K562 (cell line): Measurements from ENCODE around the gene TTLL12. TPM values are rescaled to one million over a fixed set of nuclear protein-coding genes. Genes with fewer than 3 reads are reported as not detected.

Source experiments
- ATAC-seq: fragments of 200-7000 bp; cut with Tn5 transposase; 3 replicates; pipeline ENCODE4 v1.9.1; 2020; ENCODE audit warnings: moderate library complexity
- BruUV-seq: library from RNA; stranded (reverse); fragments of 400-500 nt; replicated peaks from 2 replicates; lab custom pipeline; 2021; lab: Mats Ljungman, UMichigan
- CTCF ChIA-PET: fragments of 300-600 bp; formaldehyde crosslinking; extraction: SDS; loops from one replicate; lab custom pipeline; 2021; ENCODE audit warnings: low intra/inter-chr PET ratio; lab: Yijun Ruan, JAX
- POLR2A ChIA-PET: fragments of 300-600, 350-650 bp; sonication (Branson Sonifier 250); formaldehyde crosslinking; extraction: SDS; loops from one replicate; lab custom pipeline; 2021; ENCODE audit warnings: antibody characterized with exemption, inconsistent platforms; lab: Yijun Ruan, JAX
- DNase-seq, 4 experiments: peaks; one replicate each; pipeline versions ENCODE4 v3.0.0 to v3.0.0-alpha.2; 2011 to 2018; ENCODE audit warnings: low spot score in 3 of 4, mixed read lengths in 3 of 4; ENCODE audit errors: extremely low read depth in 1 of 4
- FAIRE-seq: peaks from 2 replicates; lab custom pipeline; 2011; peaks lifted over from hg19 to GRCh38; lab: Jason Lieb, UNC
- H2AFZ ChIP-seq: 2 replicates; pipeline ENCODE4 v1.6.0; 2011; ENCODE audit warnings: low read depth, low read length, control low read depth, inconsistent platforms
- H3K27ac ChIP-seq: fragments of 200-600 bp; 3 replicates; pipeline ENCODE4 v1.8.0; 2011; ENCODE audit warnings: low read depth, mild to moderate bottlenecking, control low read depth, inconsistent platforms, low read length, moderate library complexity, mixed read lengths; ENCODE audit errors: extremely low read depth
- H3K27me3 ChIP-seq, 2 experiments: fragments of 300-600 bp in 1 of 2; 2 replicates in 1 of 2; 3 replicates in 1 of 2; pipeline versions ENCODE4 v1.6.0 to v1.8.0; 2011; ENCODE audit warnings: inconsistent platforms in 2 of 2, low read length in 2 of 2, mild to moderate bottlenecking in 1 of 2, mixed read lengths in 1 of 2, moderate library complexity in 1 of 2; ENCODE audit not compliant: control insufficient read depth in 2 of 2, insufficient read depth in 2 of 2
- H3K36me3 ChIP-seq: fragments of 300-600 bp; 3 replicates; pipeline ENCODE4 v1.8.0; 2011; ENCODE audit warnings: mild to moderate bottlenecking, low read length, inconsistent platforms; ENCODE audit not compliant: control insufficient read depth, insufficient read depth
- H3K4me1 ChIP-seq, 2 experiments: fragments of 200-600 bp in 1 of 2; replicated peaks in 1 of 2; 2 replicates in 1 of 2; 3 replicates in 1 of 2; pipeline versions ENCODE4 v1.5.1 to v1.8.0; 2011; ENCODE audit warnings: inconsistent platforms in 2 of 2, low read length in 2 of 2, mild to moderate bottlenecking in 1 of 2, mixed read lengths in 1 of 2, moderate library complexity in 1 of 2; ENCODE audit not compliant: control insufficient read depth in 2 of 2, insufficient read depth in 2 of 2
- H3K4me2 ChIP-seq: 2 replicates; pipeline ENCODE4 v1.6.1; 2011; ENCODE audit warnings: low read length, control low read depth, inconsistent platforms, mixed read lengths; ENCODE audit not compliant: insufficient read depth
- H3K4me3 ChIP-seq: fragments of 200-600 bp; sonication (generic), shearing (Covaris generic); 2 replicates; pipeline ENCODE4 v1.5.1; 2016; ENCODE audit warnings: control low read depth, inconsistent platforms
- H3K79me2 ChIP-seq: fragments of 200-600 bp; 3 replicates; pipeline ENCODE4 v1.8.0; 2011; ENCODE audit warnings: low read length, inconsistent platforms; ENCODE audit not compliant: control insufficient read depth, insufficient read depth
- H3K9ac ChIP-seq, 2 experiments: 2 replicates each; pipeline versions ENCODE4 v1.6.0 to v1.6.1; 2011; ENCODE audit warnings: low read depth in 2 of 2, low read length in 2 of 2, control low read depth in 1 of 2, inconsistent platforms in 1 of 2, mild to moderate bottlenecking in 1 of 2, mixed read lengths in 1 of 2; ENCODE audit not compliant: insufficient read depth in 1 of 2
- H3K9me1 ChIP-seq: one replicate; pipeline ENCODE4 v1.6.0; 2011; ENCODE audit warnings: inconsistent platforms, mild to moderate bottlenecking, low read length, moderate library complexity; ENCODE audit not compliant: control insufficient read depth, insufficient read depth
- H3K9me3 ChIP-seq: replicated peaks from 2 replicates; pipeline ENCODE4 v1.5.1; 2011; ENCODE audit warnings: low read depth, low read length, inconsistent platforms; ENCODE audit not compliant: control insufficient read depth, insufficient read depth
- H4K20me1 ChIP-seq: replicated peaks from 2 replicates; pipeline ENCODE4 v1.6.1; 2011; ENCODE audit warnings: low read length, inconsistent platforms, mixed read lengths; ENCODE audit not compliant: control insufficient read depth, insufficient read depth
- NCOA2 ChIP-seq, 2 experiments: fragments of 450-650 bp; IDR thresholded peaks; 2 replicates each; pipeline ENCODE4 v1.6.1; 2018; ENCODE audit warnings: mild to moderate bottlenecking in 2 of 2, moderate library complexity in 1 of 2; ENCODE audit not compliant: partially characterized antibody in 2 of 2
- RAD21 ChIP-seq, 2 experiments: fragments of 250-450 bp in 1 of 2; fragments of 450-650 bp in 1 of 2; sonication (Bioruptor Pico) in 1 of 2; formaldehyde crosslinking in 1 of 2; IDR thresholded peaks in 1 of 2; conservative IDR thresholded peaks in 1 of 2; 2 replicates each; pipeline versions ENCODE4 v1.4.0 to v1.8.0; 2020 to 2022; ENCODE audit warnings: mild to moderate bottlenecking in 2 of 2, moderate library complexity in 1 of 2
- SMARCE1 ChIP-seq: fragments of 450-650 bp; IDR thresholded peaks from 2 replicates; pipeline ENCODE4 v1.7.1; 2016; ENCODE audit warnings: mild to moderate bottlenecking
- SMC3 ChIP-seq: conservative IDR thresholded peaks from 2 replicates; pipeline ENCODE4 v1.6.1; 2011; ENCODE audit warnings: low read depth, low read length, improper control_type of control experiment; ENCODE audit not compliant: insufficient read depth
- WGBS: fragments of 100-300 bp; shearing (Covaris generic); methylation state at CpG from one replicate; pipeline ENCODE4 v1.1.6; 2016; ENCODE audit warnings: low coverage, mixed read lengths; ENCODE audit not compliant: insufficient coverage; ENCODE audit errors: missing lambda C conversion rate; 5-methylcytosine and 5-hydroxymethylcytosine counted together
- in situ Hi-C: fragments of 300-500 bp; cut with MboI; formaldehyde crosslinking; loops from 4 replicates; pipeline ENCODE4 v1.15.0; 2018; ENCODE audit warnings: inconsistent platforms, mixed read lengths
- intact Hi-C: fragments of 100-400 bp; cut with micrococcal nuclease; formaldehyde crosslinking; loops from 2 replicates; pipeline ENCODE4 v1.14.2; 2022
- polyA plus RNA-seq, 8 experiments: library from polyadenylated mRNA; depleted of rRNA in 4 of 8; stranded (reverse) in 5 of 8; unstranded in 3 of 8; fragments of >200 nt; fragmentation: Nextera tagmentation in 2 of 8; fragmentation: Illumina TruSeq in 1 of 8; extraction: Ambion mirVana in 2 of 8; extraction: Trizol in 1 of 8; gene quantifications; 2 replicates each; pipeline versions ENCODE4 v1.2.1 to v1.2.3, GENCODE V29; 2011 to 2014; ENCODE audit warnings: inconsistent platforms in 1 of 8, missing spikeins in 1 of 8
- total RNA-seq, 7 experiments: library from RNA; depleted of rRNA in 6 of 7; stranded (reverse); fragments of >200 nt in 6 of 7; fragmentation: Illumina TruSeq in 2 of 7; extraction: Trizol in 2 of 7; gene quantifications; 2 replicates each; pipeline versions ENCODE4 v1.2.1 to v1.2.3, GENCODE V29; 2011 to 2021; ENCODE audit warnings: low replicate concordance in 1 of 7
- TF ChIP-seq, protein P1 (sequence below): IDR thresholded peaks from 2 replicates; pipeline ENCODE4 v1.6.1; 2011; ENCODE audit warnings: borderline replicate concordance, low read depth, mild to moderate bottlenecking, moderate library complexity, low read length; ENCODE audit not compliant: insufficient read depth, poor library complexity, severe bottlenecking
- TF ChIP-seq, protein P2 (sequence below), 3 experiments: IDR thresholded peaks in 2 of 3; conservative IDR thresholded peaks in 1 of 3; 2 replicates each; pipeline ENCODE4 v1.5.1; 2011 to 2012; ENCODE audit warnings: low read length in 3 of 3, mild to moderate bottlenecking in 3 of 3, control low read depth in 2 of 3, improper control_type of control experiment in 1 of 3, inconsistent platforms in 1 of 3, low read depth in 1 of 3, mixed read lengths in 1 of 3, moderate library complexity in 1 of 3; ENCODE audit not compliant: insufficient read depth in 2 of 3

TTLL12 gene
- total and polyA plus RNA-seq, 9 of the 15 experiments (the other 6 are each of a cell fraction or from before 2014, with no cell fraction given), result 1.3 to 128 (median 43.0) TPM

DNA sequence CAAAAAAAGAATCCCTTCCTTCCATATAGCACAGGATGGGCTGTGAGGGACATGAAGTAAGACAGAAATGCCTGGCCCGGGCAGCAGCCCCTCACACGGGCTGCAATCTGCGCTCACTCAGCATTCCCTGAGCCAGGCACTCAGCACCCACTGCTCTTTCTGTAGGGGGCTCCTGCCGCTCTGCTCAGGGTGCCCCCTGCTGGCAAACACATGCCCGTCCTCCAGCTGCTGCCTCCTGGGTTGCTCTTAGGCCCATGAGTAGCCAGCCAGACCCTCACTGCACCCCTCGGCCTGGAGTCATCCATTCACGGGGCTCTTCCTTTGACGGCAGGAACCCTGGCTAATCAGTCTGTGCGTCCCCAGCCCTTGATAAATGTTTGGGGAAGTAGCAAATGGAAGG, 50.7 kb downstream of the TTLL12 start:
- in situ Hi-C loops, result no loop called here
- Histone ChIP-seq H4K20me1 (no peaks in the 10 kb centered on the region), H3K4me3 (no peak overlapping the region), H3K4me1 (no peaks in the 10 kb centered on the region), H3K9ac (no peak overlapping the region), H3K79me2 (peaks cover 7% of the 10 kb centered on the region; the same call in 1 of the 3 replicates), H3K9me3 (no peaks in the 10 kb centered on the region), H3K9me1 (no peaks in the 10 kb centered on the region), H3K27me3 (no peaks in the 10 kb centered on the region), H3K27ac (no peak overlapping the region), H2AFZ (no peak overlapping the region), H3K36me3 (peaks cover 88% of the 10 kb centered on the region), H3K4me2 (no peak overlapping the region)
- BruUV-seq, result no TSS peak
- WGBS, result 58% methylated on average over 6 of the region's 9 CpGs
- intact Hi-C loops, result no loop called here
- ChIA-PET CTCF (no interaction called here), POLR2A (no interaction called here)
- peak; percentile 29 to 49 (median 39) for DNase-seq
- TF ChIP-seq RAD21 (CRISPR knock-in tag; conservative IDR thresholded peaks at IDR 0.05 in 1 of 2, IDR thresholded peaks at IDR 0.05 in 1 of 2) (peak in 1 of 2 experiments; percentile 32; a peak in 2 of 4 replicates), SMC3 (peak; percentile 30; the same call in 1 of the 2 replicates), SMARCE1 (no peak), NCOA2 (IDR thresholded peaks at IDR 0.05; ENCODE audit: partially characterized antibody in 2 of 2) (no peak)
- TF ChIP-seq, protein P1, sequence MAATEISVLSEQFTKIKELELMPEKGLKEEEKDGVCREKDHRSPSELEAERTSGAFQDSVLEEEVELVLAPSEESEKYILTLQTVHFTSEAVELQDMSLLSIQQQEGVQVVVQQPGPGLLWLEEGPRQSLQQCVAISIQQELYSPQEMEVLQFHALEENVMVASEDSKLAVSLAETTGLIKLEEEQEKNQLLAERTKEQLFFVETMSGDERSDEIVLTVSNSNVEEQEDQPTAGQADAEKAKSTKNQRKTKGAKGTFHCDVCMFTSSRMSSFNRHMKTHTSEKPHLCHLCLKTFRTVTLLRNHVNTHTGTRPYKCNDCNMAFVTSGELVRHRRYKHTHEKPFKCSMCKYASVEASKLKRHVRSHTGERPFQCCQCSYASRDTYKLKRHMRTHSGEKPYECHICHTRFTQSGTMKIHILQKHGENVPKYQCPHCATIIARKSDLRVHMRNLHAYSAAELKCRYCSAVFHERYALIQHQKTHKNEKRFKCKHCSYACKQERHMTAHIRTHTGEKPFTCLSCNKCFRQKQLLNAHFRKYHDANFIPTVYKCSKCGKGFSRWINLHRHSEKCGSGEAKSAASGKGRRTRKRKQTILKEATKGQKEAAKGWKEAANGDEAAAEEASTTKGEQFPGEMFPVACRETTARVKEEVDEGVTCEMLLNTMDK, result peak; percentile 36
- TF ChIP-seq, protein P2, sequence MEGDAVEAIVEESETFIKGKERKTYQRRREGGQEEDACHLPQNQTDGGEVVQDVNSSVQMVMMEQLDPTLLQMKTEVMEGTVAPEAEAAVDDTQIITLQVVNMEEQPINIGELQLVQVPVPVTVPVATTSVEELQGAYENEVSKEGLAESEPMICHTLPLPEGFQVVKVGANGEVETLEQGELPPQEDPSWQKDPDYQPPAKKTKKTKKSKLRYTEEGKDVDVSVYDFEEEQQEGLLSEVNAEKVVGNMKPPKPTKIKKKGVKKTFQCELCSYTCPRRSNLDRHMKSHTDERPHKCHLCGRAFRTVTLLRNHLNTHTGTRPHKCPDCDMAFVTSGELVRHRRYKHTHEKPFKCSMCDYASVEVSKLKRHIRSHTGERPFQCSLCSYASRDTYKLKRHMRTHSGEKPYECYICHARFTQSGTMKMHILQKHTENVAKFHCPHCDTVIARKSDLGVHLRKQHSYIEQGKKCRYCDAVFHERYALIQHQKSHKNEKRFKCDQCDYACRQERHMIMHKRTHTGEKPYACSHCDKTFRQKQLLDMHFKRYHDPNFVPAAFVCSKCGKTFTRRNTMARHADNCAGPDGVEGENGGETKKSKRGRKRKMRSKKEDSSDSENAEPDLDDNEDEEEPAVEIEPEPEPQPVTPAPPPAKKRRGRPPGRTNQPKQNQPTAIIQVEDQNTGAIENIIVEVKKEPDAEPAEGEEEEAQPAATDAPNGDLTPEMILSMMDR (IDR thresholded peaks at IDR 0.05 in 2 of 3, conservative IDR thresholded peaks at IDR 0.05 in 1 of 3; ENCODE audit: insufficient read depth in 2 of 3, low read depth in 1 of 3, low read length in 3 of 3), result peak; percentile 55 to 65 (median 57)
- ATAC-seq, result peak; percentile 78
- FAIRE-seq, result no peak
